ENCODE results near the gene CFB. TPM values are rescaled to one million over a fixed set of nuclear protein-coding genes. Genes with fewer than 3 reads are reported as not detected.
"Not testable (repeated sequence)": the region's sequence is repeated elsewhere in the genome, so short reads cannot be mapped to it uniquely, and the experiment has no call there.

The CFB gene
- 1.8 and 6.6 TPM in 2 replicates for total RNA-seq
- 3.7 TPM for polyA plus RNA-seq (2012)

GRCh38 chr6:31945507-31946369 is at the start of gene CFB:
TSS of gene CFB (plus strand) at chr6:31946095. CDS start at chr6:31946222, 127 bp downstream.
- peak; percentile 66 for DNase-seq (ENCODE audit: low read depth)

GRCh38 chr6:31896493-31896855 is 49.4 kb upstream of the CFB start:
- DNase-seq (ENCODE audit: low read depth) = no peak

- no peak for DNase-seq (ENCODE audit: low read depth)
These were observed 48.9 kb upstream of the CFB start for GRCh38 chr6:31896856-31897611.

- DNase-seq (ENCODE audit: low read depth) = peak; percentile 86
These were observed 48.1 kb upstream of the CFB start, which contains the start of gene EHMT2 for GRCh38 chr6:31897612-31898382. TSS of gene EHMT2 (minus strand) at chr6:31897698. CDS start at chr6:31897677, 21 bp downstream.

GRCh38 chr6:31898383-31899011 is 47.4 kb upstream of the CFB start:
- DNase-seq (ENCODE audit: low read depth) = peak; percentile 42

- DNase-seq (ENCODE audit: low read depth) = no peak
These were observed 46.7 kb upstream of the CFB start for GRCh38 chr6:31899215-31899614.

GRCh38 chr6:31899882-31900722 is 45.8 kb upstream of the CFB start:
- DNase-seq (ENCODE audit: low read depth) = no peak

GRCh38 chr6:31900917-31901414 is 44.9 kb upstream of the CFB start:
- DNase-seq (ENCODE audit: low read depth) = peak; percentile 55

GRCh38 chr6:31901415-31901952 is 44.4 kb upstream of the CFB start:
- peak; percentile 50 for DNase-seq (ENCODE audit: low read depth)

GRCh38 chr6:31901953-31902643 is 43.8 kb upstream of the CFB start, which contains the start of gene ZBTB12:
TSS of gene ZBTB12 (minus strand) at chr6:31902086. CDS start at chr6:31901305, 781 bp downstream.
- DNase-seq (ENCODE audit: low read depth) = peak; percentile 97

- DNase-seq (ENCODE audit: low read depth) = no peak
These were observed 41.9 kb upstream of the CFB start for GRCh38 chr6:31903957-31904356.

- no peak for DNase-seq (ENCODE audit: low read depth)
These were observed 40.9 kb upstream of the CFB start for GRCh38 chr6:31905041-31905440.

GRCh38 chr6:31906122-31906521 is 39.8 kb upstream of the CFB start:
- DNase-seq (ENCODE audit: low read depth) = no peak

GRCh38 chr6:31906727-31907126 is 39.2 kb upstream of the CFB start:
- not testable (repeated sequence) for DNase-seq (ENCODE audit: low read depth)

GRCh38 chr6:31907158-31907813 is 38.6 kb upstream of the CFB start:
- peak; percentile 43 for DNase-seq (ENCODE audit: low read depth)

GRCh38 chr6:31908255-31908654 is 37.6 kb upstream of the CFB start:
- DNase-seq (ENCODE audit: low read depth) = not testable (repeated sequence)

GRCh38 chr6:31908791-31909190 is 37.1 kb upstream of the CFB start:
- DNase-seq (ENCODE audit: low read depth) = no peak

- DNase-seq (ENCODE audit: low read depth) = not testable (repeated sequence)
These were observed 36.6 kb upstream of the CFB start for GRCh38 chr6:31909298-31909697.
